ENCODE data around the gene ABHD12B. TPM values are rescaled to one million over a fixed set of nuclear protein-coding genes. Genes with fewer than 3 reads are reported as not detected.

ABHD12B gene
- total RNA-seq, 1 experiment from 2014 or later: not detected

GRCh38 chr14:50871228-50871627 lies 625 bp upstream of the ABHD12B start:
- DNase-seq: no peak
- no peak overlapping the region for H3K4me3 ChIP-seq
- no peak overlapping the region for H3K4me2 ChIP-seq
- CTCF ChIA-PET: no interaction called here
- POLR2A ChIA-PET (ENCODE audit: unreplicated experiment): no interaction called here
- no peaks in the 10 kb centered on the region for H3K79me2 ChIP-seq (ENCODE audit: low read depth)
- BruUV-seq (replicated peaks): no TSS peak
- no peaks in the 10 kb centered on the region for H3K4me1 ChIP-seq (replicated peaks; ENCODE audit: insufficient read depth)
- no peaks in the 10 kb centered on the region for H4K20me1 ChIP-seq (ENCODE audit: insufficient read depth)
- H3K9me2 ChIP-seq (ENCODE audit: insufficient read depth): no peaks in the 10 kb centered on the region
- no peaks in the 10 kb centered on the region for H3F3A ChIP-seq (ENCODE audit: insufficient read depth, low read depth)
- TF ChIP-seq EZH2 (IDR thresholded peaks at IDR 0.05; ENCODE audit: low read depth): no peak
- no peak for TF ChIP-seq CTCF (conservative IDR thresholded peaks at IDR 0.05)
- H3K36me3 ChIP-seq (ENCODE audit: low read depth): no peaks in the 10 kb centered on the region
- intact Hi-C loops (cut with micrococcal nuclease; ENCODE audit: unreplicated experiment): no loop called here
- H3K27ac ChIP-seq: no peak overlapping the region
- H2AFZ ChIP-seq: no peak overlapping the region
- H3K9me3 ChIP-seq (ENCODE audit: insufficient read depth, low read depth): no peaks in the 10 kb centered on the region
- H3K27me3 ChIP-seq (ENCODE audit: insufficient read depth, low read depth): no peaks in the 10 kb centered on the region

- POLR2A ChIA-PET (ENCODE audit: unreplicated experiment): no interaction called here
- H3K9me2 ChIP-seq (ENCODE audit: insufficient read depth): no peaks in the 10 kb centered on the region
- CTCF ChIA-PET: no interaction called here
- TF ChIP-seq CTCF (conservative IDR thresholded peaks at IDR 0.05): no peak
- TF ChIP-seq EZH2 (IDR thresholded peaks at IDR 0.05; ENCODE audit: low read depth): no peak
- intact Hi-C loops (cut with micrococcal nuclease; ENCODE audit: unreplicated experiment): no loop called here
- no peak for DNase-seq
- no peak overlapping the region for H3K4me2 ChIP-seq
- no peaks in the 10 kb centered on the region for H3F3A ChIP-seq (ENCODE audit: insufficient read depth, low read depth)
- H3K36me3 ChIP-seq (ENCODE audit: low read depth): no peaks in the 10 kb centered on the region
- H3K79me2 ChIP-seq (ENCODE audit: low read depth): no peaks in the 10 kb centered on the region
- H2AFZ ChIP-seq: no peak overlapping the region
- H3K27me3 ChIP-seq (ENCODE audit: insufficient read depth, low read depth): no peaks in the 10 kb centered on the region
- no peaks in the 10 kb centered on the region for H3K4me1 ChIP-seq (replicated peaks; ENCODE audit: insufficient read depth)
- no peak overlapping the region for H3K27ac ChIP-seq
- no TSS peak for BruUV-seq (replicated peaks)
- no peaks in the 10 kb centered on the region for H3K9me3 ChIP-seq (ENCODE audit: insufficient read depth, low read depth)
- H4K20me1 ChIP-seq (ENCODE audit: insufficient read depth): no peaks in the 10 kb centered on the region
- no peak overlapping the region for H3K4me3 ChIP-seq
These were observed 2.9 kb downstream of the ABHD12B start for GRCh38 chr14:50874757-50875156.

GRCh38 chr14:50875359-50876070 lies 3.7 kb downstream of the ABHD12B start:
- TF ChIP-seq CTCF (conservative IDR thresholded peaks at IDR 0.05) (no peak), EZH2 (IDR thresholded peaks at IDR 0.05; ENCODE audit: low read depth) (no peak)
- Histone ChIP-seq H3K27me3 (ENCODE audit: insufficient read depth, low read depth) (no peaks in the 10 kb centered on the region), H4K20me1 (ENCODE audit: insufficient read depth) (no peaks in the 10 kb centered on the region), H3K4me1 (replicated peaks; ENCODE audit: insufficient read depth) (no peaks in the 10 kb centered on the region), H3K9me2 (ENCODE audit: insufficient read depth) (no peaks in the 10 kb centered on the region), H3K36me3 (ENCODE audit: low read depth) (no peaks in the 10 kb centered on the region), H3K27ac (no peak overlapping the region), H3K4me2 (no peak overlapping the region), H3K79me2 (ENCODE audit: low read depth) (no peaks in the 10 kb centered on the region), H3F3A (ENCODE audit: insufficient read depth, low read depth) (no peaks in the 10 kb centered on the region), H3K4me3 (no peak overlapping the region), H3K9me3 (ENCODE audit: insufficient read depth, low read depth) (no peaks in the 10 kb centered on the region), H2AFZ (no peak overlapping the region)
- CTCF ChIA-PET: no interaction called here
- no peak for DNase-seq
- POLR2A ChIA-PET (ENCODE audit: unreplicated experiment): no interaction called here
- intact Hi-C loops (cut with micrococcal nuclease; ENCODE audit: unreplicated experiment): no loop called here
- no TSS peak for BruUV-seq (replicated peaks)

Measured in PC-9 (cell line).